Erythroblast (primary cell): Measurements from ENCODE around the gene FA2H.

Source experiments
- GATA1 ChIP-seq: IDR thresholded peaks from 2 replicates; pipeline ENCODE4 v1.6.1; 2011; ENCODE audit warnings: low read depth, mild to moderate bottlenecking, control low read depth, low read length, moderate library complexity
- POLR2A ChIP-seq: IDR thresholded peaks from 2 replicates; pipeline ENCODE4 v1.6.1; 2011; ENCODE audit warnings: mild to moderate bottlenecking, low read length

DNA sequence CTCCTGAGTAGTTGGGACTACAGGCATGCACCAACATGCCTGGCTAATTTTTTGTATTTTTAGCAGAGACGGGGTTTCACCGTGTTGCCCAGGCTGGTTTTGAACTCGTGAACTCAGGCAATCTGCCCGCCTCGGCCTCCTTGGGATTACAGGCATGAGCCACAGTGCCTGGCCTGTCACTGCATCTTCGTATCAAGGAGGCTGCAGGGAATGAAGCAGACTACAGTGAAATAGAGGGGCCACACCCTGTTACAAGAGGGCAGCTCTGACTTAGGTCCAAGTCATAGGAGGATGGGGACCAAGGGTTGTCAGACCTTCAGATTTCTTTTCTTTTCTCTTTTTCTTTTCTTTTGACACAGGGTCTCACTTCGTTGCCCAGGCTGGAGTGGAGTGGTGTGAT, 28.7 kb downstream of the FA2H start:
- TF ChIP-seq POLR2A (no peak), GATA1 (no peak)
